Astrocyte (in vitro differentiated cells and primary cell): Measurements from ENCODE around the gene MED9. TPM values are rescaled to one million over a fixed set of nuclear protein-coding genes. Genes with fewer than 3 reads are reported as not detected.

Experiments
- DNase-seq: peaks from one replicate; pipeline ENCODE4 v3.0.0-alpha.2; 2010; ENCODE audit warnings: low read depth
- FAIRE-seq: peaks from 2 replicates; lab custom pipeline; 2011; peaks lifted over from hg19 to GRCh38; lab: Jason Lieb, UNC
- H2AFZ ChIP-seq: 2 replicates; pipeline ENCODE4 v1.6.0; 2012; ENCODE audit warnings: low read depth, low read length, inconsistent platforms
- H3K27ac ChIP-seq: 2 replicates; pipeline ENCODE4 v1.5.1; 2011; ENCODE audit warnings: low read depth, low read length, inconsistent platforms
- H3K27me3 ChIP-seq: 2 replicates; pipeline ENCODE4 v1.6.0; 2011; ENCODE audit warnings: low read length, inconsistent platforms; ENCODE audit not compliant: insufficient read depth
- H3K36me3 ChIP-seq: 2 replicates; pipeline ENCODE4 v1.5.1; 2011; ENCODE audit warnings: low read length, inconsistent platforms; ENCODE audit not compliant: insufficient read depth
- H3K4me1 ChIP-seq: 2 replicates; pipeline ENCODE4 v1.5.1; 2011; ENCODE audit warnings: low read length, inconsistent platforms; ENCODE audit not compliant: insufficient read depth
- H3K4me2 ChIP-seq: 2 replicates; pipeline ENCODE4 v1.6.0; 2012; ENCODE audit warnings: low read length, inconsistent platforms
- H3K4me3 ChIP-seq: 2 replicates; pipeline ENCODE4 v1.5.1; 2011; ENCODE audit warnings: low read depth, mild to moderate bottlenecking, low read length, inconsistent platforms; ENCODE audit not compliant: insufficient read depth
- H3K79me2 ChIP-seq: 2 replicates; pipeline ENCODE4 v1.6.0; 2012; ENCODE audit warnings: mild to moderate bottlenecking, low read length, inconsistent platforms; ENCODE audit not compliant: insufficient read depth
- H3K9ac ChIP-seq: 2 replicates; pipeline ENCODE4 v1.6.0; 2012; ENCODE audit warnings: mild to moderate bottlenecking, low read length, inconsistent platforms
- H3K9me3 ChIP-seq: 2 replicates; pipeline ENCODE4 v1.5.1; 2012; ENCODE audit warnings: low read depth, mild to moderate bottlenecking, low read length, inconsistent platforms; ENCODE audit not compliant: insufficient read depth
- H4K20me1 ChIP-seq: 2 replicates; pipeline ENCODE4 v1.6.0; 2012; ENCODE audit warnings: low read length, inconsistent platforms; ENCODE audit not compliant: insufficient read depth
- H3K27ac Mint-ChIP-seq: one replicate; pipeline ENCODE4 v1.8.0; 2021; ENCODE audit warnings: mild to moderate bottlenecking, mixed read lengths; ENCODE audit not compliant: unreplicated experiment
- H3K27me3 Mint-ChIP-seq: one replicate; pipeline ENCODE4 v1.8.0; 2021; ENCODE audit warnings: low read depth, mixed read lengths; ENCODE audit not compliant: unreplicated experiment
- H3K36me3 Mint-ChIP-seq: one replicate; pipeline ENCODE4 v1.8.0; 2021; ENCODE audit warnings: low read depth, mixed read lengths; ENCODE audit not compliant: unreplicated experiment
- H3K4me1 Mint-ChIP-seq: one replicate; pipeline ENCODE4 v1.8.0; 2021; ENCODE audit warnings: low read depth, mixed read lengths; ENCODE audit not compliant: unreplicated experiment
- H3K4me3 Mint-ChIP-seq: one replicate; pipeline ENCODE4 v1.8.0; 2021; ENCODE audit warnings: mild to moderate bottlenecking, moderate library complexity, mixed read lengths; ENCODE audit not compliant: unreplicated experiment
- H3K9me3 Mint-ChIP-seq: one replicate; pipeline ENCODE4 v1.8.0; 2021; ENCODE audit warnings: mild to moderate bottlenecking, mixed read lengths; ENCODE audit not compliant: unreplicated experiment
- EZH2 ChIP-seq: IDR thresholded peaks from 2 replicates; pipeline ENCODE4 v1.6.1; 2012; ENCODE audit warnings: mild to moderate bottlenecking, low read length, inconsistent platforms; ENCODE audit not compliant: insufficient read depth
- total RNA-seq: library from RNA; stranded (reverse); gene quantifications from 2 replicates; pipeline ENCODE4 v1.2.1, GENCODE V29; 2021
- TF ChIP-seq, protein P1 (sequence below): IDR thresholded peaks from 2 replicates; pipeline ENCODE4 v1.5.1; 2011; ENCODE audit warnings: low read depth, mild to moderate bottlenecking, inconsistent platforms, low read length, moderate library complexity; ENCODE audit not compliant: insufficient read depth

The MED9 gene
- total RNA-seq, 1 donor from 2014 or later: 9.4 TPM

DNA sequence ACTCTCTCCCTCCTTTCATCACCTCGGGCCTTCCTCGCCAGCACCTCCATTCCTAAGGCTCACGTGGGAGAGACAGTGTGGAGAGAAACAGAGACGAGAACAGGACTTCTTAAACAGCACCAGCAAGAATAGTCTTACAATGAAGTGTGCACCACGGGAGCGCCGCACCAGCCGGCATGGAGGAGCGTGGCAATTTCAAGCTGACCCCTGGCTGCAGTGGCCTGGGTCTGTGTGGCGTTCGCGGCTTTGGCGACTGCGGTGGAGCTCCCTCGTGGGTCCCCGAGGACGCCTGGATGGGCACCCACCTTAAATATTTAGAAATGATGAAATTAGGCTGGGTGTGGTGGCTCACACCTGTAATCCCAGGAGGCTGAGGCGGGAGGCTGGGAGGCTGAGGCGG lies 20.5 kb upstream of the MED9 start:
- Mint-ChIP-seq H3K4me3 (no peak overlapping the region), H3K27me3 (peaks cover 51% of the 10 kb centered on the region), H3K9me3 (peaks cover 4% of the 10 kb centered on the region), H3K36me3 (peaks cover 2% of the 10 kb centered on the region), H3K27ac (no peak overlapping the region), H3K4me1 (no peaks in the 10 kb centered on the region)
- H2AFZ ChIP-seq: no peak overlapping the region
- H4K20me1 ChIP-seq: no peaks in the 10 kb centered on the region
- no peak overlapping the region for H3K9ac ChIP-seq
- H3K27me3 ChIP-seq: peaks cover 19% of the 10 kb centered on the region
- no peaks in the 10 kb centered on the region for H3K4me1 ChIP-seq
- H3K4me3 ChIP-seq: no peak overlapping the region
- no peak overlapping the region for H3K27ac ChIP-seq
- no peaks in the 10 kb centered on the region for H3K79me2 ChIP-seq
- H3K4me2 ChIP-seq: no peak overlapping the region
- no peak for FAIRE-seq
- TF ChIP-seq, protein P1, sequence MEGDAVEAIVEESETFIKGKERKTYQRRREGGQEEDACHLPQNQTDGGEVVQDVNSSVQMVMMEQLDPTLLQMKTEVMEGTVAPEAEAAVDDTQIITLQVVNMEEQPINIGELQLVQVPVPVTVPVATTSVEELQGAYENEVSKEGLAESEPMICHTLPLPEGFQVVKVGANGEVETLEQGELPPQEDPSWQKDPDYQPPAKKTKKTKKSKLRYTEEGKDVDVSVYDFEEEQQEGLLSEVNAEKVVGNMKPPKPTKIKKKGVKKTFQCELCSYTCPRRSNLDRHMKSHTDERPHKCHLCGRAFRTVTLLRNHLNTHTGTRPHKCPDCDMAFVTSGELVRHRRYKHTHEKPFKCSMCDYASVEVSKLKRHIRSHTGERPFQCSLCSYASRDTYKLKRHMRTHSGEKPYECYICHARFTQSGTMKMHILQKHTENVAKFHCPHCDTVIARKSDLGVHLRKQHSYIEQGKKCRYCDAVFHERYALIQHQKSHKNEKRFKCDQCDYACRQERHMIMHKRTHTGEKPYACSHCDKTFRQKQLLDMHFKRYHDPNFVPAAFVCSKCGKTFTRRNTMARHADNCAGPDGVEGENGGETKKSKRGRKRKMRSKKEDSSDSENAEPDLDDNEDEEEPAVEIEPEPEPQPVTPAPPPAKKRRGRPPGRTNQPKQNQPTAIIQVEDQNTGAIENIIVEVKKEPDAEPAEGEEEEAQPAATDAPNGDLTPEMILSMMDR: no peak
- no peak for TF ChIP-seq EZH2
- H3K9me3 ChIP-seq: peaks cover 6% of the 10 kb centered on the region
- H3K36me3 ChIP-seq: no peaks in the 10 kb centered on the region
- no peak for DNase-seq

DNA sequence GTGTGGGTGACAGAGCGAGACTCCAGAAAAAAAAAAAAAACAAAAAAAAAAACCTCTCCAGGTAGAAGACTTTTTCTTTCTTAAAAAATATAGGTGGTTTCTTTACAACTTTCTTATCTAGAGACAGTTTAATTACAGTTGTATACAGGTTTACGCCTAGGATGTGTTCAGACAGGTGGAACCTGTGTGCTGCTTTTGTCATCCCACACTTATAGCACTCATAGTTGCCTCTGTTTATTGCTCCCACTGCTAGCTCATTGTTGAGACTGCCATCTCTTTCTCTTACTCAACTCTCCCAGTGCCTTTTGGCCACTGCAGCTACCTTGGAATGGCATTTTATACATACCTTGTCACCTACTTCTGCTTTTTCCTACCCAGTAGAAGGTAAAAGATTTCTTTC lies 19.1 kb upstream of the MED9 start:
- no peak overlapping the region for H3K4me3 Mint-ChIP-seq
- H3K9me3 Mint-ChIP-seq: peaks cover 4% of the 10 kb centered on the region
- FAIRE-seq (no peak), DNase-seq (no peak)
- TF ChIP-seq, protein P1: no peak
- TF ChIP-seq EZH2: no peak
- H3K4me1 Mint-ChIP-seq: no peaks in the 10 kb centered on the region
- H3K36me3 Mint-ChIP-seq: no peaks in the 10 kb centered on the region
- H3K27me3 Mint-ChIP-seq: peaks cover 44% of the 10 kb centered on the region
- no peak overlapping the region for H3K27ac Mint-ChIP-seq
- Histone ChIP-seq H3K9me3 (peaks cover 6% of the 10 kb centered on the region), H3K4me1 (no peaks in the 10 kb centered on the region), H3K4me3 (no peak overlapping the region), H4K20me1 (no peaks in the 10 kb centered on the region), H3K27ac (no peak overlapping the region), H3K79me2 (no peaks in the 10 kb centered on the region), H3K27me3 (peaks cover 14% of the 10 kb centered on the region), H3K9ac (no peak overlapping the region), H3K36me3 (no peaks in the 10 kb centered on the region), H2AFZ (no peak overlapping the region), H3K4me2 (no peak overlapping the region)

DNA sequence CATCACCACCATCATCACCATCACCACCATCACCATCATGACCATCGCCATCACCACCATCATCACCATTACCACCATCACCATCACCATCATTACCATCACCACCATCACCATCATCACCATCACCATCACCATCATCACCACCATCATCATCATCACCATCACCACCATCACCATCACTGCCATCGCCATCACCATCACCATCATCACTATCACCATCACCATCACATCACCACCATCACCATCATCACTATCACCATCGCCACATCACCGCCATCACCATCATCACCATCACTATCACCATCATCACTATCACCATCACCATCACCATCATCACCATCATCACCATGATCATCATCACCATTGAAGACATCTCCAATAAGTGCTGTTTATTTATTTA lies 16.8 kb upstream of the MED9 start:
- no peak overlapping the region for H2AFZ ChIP-seq

More for the DNA sequence above, 16.8 kb upstream of the MED9 start:
- no peak overlapping the region for H3K4me3 Mint-ChIP-seq
- H3K4me3 ChIP-seq: no peak overlapping the region
- no peaks in the 10 kb centered on the region for H3K36me3 Mint-ChIP-seq
- peaks cover 50% of the 10 kb centered on the region for H3K27me3 Mint-ChIP-seq
- no peak overlapping the region for H3K4me2 ChIP-seq
- H3K27ac Mint-ChIP-seq: no peak overlapping the region
- TF ChIP-seq EZH2: no peak
- TF ChIP-seq, protein P1: no peak
- peaks cover 6% of the 10 kb centered on the region for H3K9me3 ChIP-seq
- H3K4me1 ChIP-seq: no peaks in the 10 kb centered on the region
- peaks cover 15% of the 10 kb centered on the region for H3K27me3 ChIP-seq
- no peaks in the 10 kb centered on the region for H3K79me2 ChIP-seq
- H3K27ac ChIP-seq: no peak overlapping the region
- H4K20me1 ChIP-seq: no peaks in the 10 kb centered on the region
- no peaks in the 10 kb centered on the region for H3K4me1 Mint-ChIP-seq
- no peak for FAIRE-seq
- no peaks in the 10 kb centered on the region for H3K36me3 ChIP-seq
- DNase-seq: no peak
- H3K9ac ChIP-seq: no peak overlapping the region
- H3K9me3 Mint-ChIP-seq: peaks cover 9% of the 10 kb centered on the region
